H9 (cell line): ENCODE data around the gene MCM3AP. TPM values are rescaled to one million over a fixed set of nuclear protein-coding genes. Genes with fewer than 3 reads are reported as not detected.

Experiments used
- DNase-seq: peaks from one replicate; pipeline ENCODE4 v3.0.0-alpha.2; 2017
- H2AFZ ChIP-seq: one replicate; pipeline ENCODE4 v1.6.1; 2013; ENCODE audit warnings: mild to moderate bottlenecking, low read length, control low read depth, moderate library complexity
- H2AK5ac ChIP-seq: 2 replicates; pipeline ENCODE4 v1.6.1; 2013; ENCODE audit warnings: low read length, control low read depth, mixed read lengths; ENCODE audit not compliant: insufficient read length
- H2BK120ac ChIP-seq: one replicate; pipeline ENCODE4 v1.6.1; 2013; ENCODE audit warnings: low read depth, mild to moderate bottlenecking, low read length, control low read depth, inconsistent platforms; ENCODE audit not compliant: poor library complexity, severe bottlenecking
- H2BK12ac ChIP-seq: 2 replicates; pipeline ENCODE4 v1.6.1; 2013; ENCODE audit warnings: low read length, control low read depth, mixed read lengths, low read depth; ENCODE audit not compliant: insufficient read length
- H2BK15ac ChIP-seq: 2 replicates; pipeline ENCODE4 v1.6.1; 2013; ENCODE audit warnings: low read depth, low read length, control low read depth
- H2BK20ac ChIP-seq: one replicate; pipeline ENCODE4 v1.6.1; 2013; ENCODE audit warnings: low read depth, mild to moderate bottlenecking, low read length, control low read depth, inconsistent platforms; ENCODE audit not compliant: poor library complexity, severe bottlenecking
- H2BK5ac ChIP-seq: 2 replicates; pipeline ENCODE4 v1.6.1; 2013; ENCODE audit warnings: low read length, control low read depth, mixed read lengths; ENCODE audit not compliant: insufficient read length
- H3K14ac ChIP-seq: 2 replicates; pipeline ENCODE4 v1.6.1; 2013; ENCODE audit warnings: low read length, control low read depth; ENCODE audit not compliant: insufficient read depth
- H3K18ac ChIP-seq: 2 replicates; pipeline ENCODE4 v1.6.1; 2013; ENCODE audit warnings: low read depth, mild to moderate bottlenecking, mixed read lengths, low read length, control low read depth; ENCODE audit not compliant: insufficient read length
- H3K23ac ChIP-seq: 2 replicates; pipeline ENCODE4 v1.6.1; 2013; ENCODE audit warnings: low read length, control low read depth, mixed read lengths, low read depth; ENCODE audit not compliant: insufficient read length
- H3K23me2 ChIP-seq: 2 replicates; pipeline ENCODE4 v1.6.1; 2013; ENCODE audit warnings: low read depth, mild to moderate bottlenecking, mixed read lengths, low read length, control low read depth; ENCODE audit not compliant: insufficient read length, poor library complexity, severe bottlenecking
- H3K27ac ChIP-seq: 2 replicates; pipeline ENCODE4 v1.5.1; 2013; ENCODE audit warnings: low read length, control low read depth, mixed read lengths, low read depth; ENCODE audit not compliant: insufficient read length
- H3K27me3 ChIP-seq: 2 replicates; pipeline ENCODE4 v1.6.1; 2013; ENCODE audit warnings: low read length, control low read depth, inconsistent platforms; ENCODE audit not compliant: insufficient read depth
- H3K4ac ChIP-seq: 2 replicates; pipeline ENCODE4 v1.6.1; 2013; ENCODE audit warnings: low read depth, mild to moderate bottlenecking, control low read depth, inconsistent platforms, low read length, moderate library complexity
- H3K4me1 ChIP-seq: 2 replicates; pipeline ENCODE4 v1.6.1; 2013; ENCODE audit warnings: low read length, control low read depth, inconsistent platforms; ENCODE audit not compliant: insufficient read depth
- H3K4me2 ChIP-seq: 2 replicates; pipeline ENCODE4 v1.6.1; 2013; ENCODE audit warnings: low read length, control low read depth, mixed read lengths; ENCODE audit not compliant: insufficient read length, insufficient read depth
- H3K56ac ChIP-seq: 2 replicates; pipeline ENCODE4 v1.6.1; 2013; ENCODE audit warnings: low read depth, mild to moderate bottlenecking, mixed read lengths, low read length, control low read depth; ENCODE audit not compliant: insufficient read length
- H3K79me1 ChIP-seq: 2 replicates; pipeline ENCODE4 v1.6.1; 2013; ENCODE audit warnings: low read depth, mild to moderate bottlenecking, moderate library complexity, low read length, control low read depth, inconsistent platforms; ENCODE audit not compliant: insufficient read depth, poor library complexity, severe bottlenecking
- H3K79me2 ChIP-seq: 2 replicates; pipeline ENCODE4 v1.6.1; 2013; ENCODE audit warnings: low read length, control low read depth, inconsistent platforms; ENCODE audit not compliant: insufficient read depth
- H3K9ac ChIP-seq: 2 replicates; pipeline ENCODE4 v1.6.1; 2013; ENCODE audit warnings: low read length, control low read depth, mixed read lengths; ENCODE audit not compliant: insufficient read length; ENCODE audit errors: extremely low read depth
- H3K9me3 ChIP-seq: one replicate; pipeline ENCODE4 v1.6.1; 2013; ENCODE audit warnings: low read depth, low read length, inconsistent platforms; ENCODE audit not compliant: control insufficient read depth
- H3T11ph ChIP-seq: one replicate; pipeline ENCODE4 v1.6.1; 2013; ENCODE audit warnings: mild to moderate bottlenecking, low read length, control low read depth, inconsistent platforms
- H4K20me1 ChIP-seq: one replicate; pipeline ENCODE4 v1.6.1; 2013; ENCODE audit not compliant: control insufficient read depth, insufficient read length, insufficient read depth
- H4K5ac ChIP-seq: 2 replicates; pipeline ENCODE4 v1.6.1; 2013; ENCODE audit warnings: low read depth, mild to moderate bottlenecking, mixed read lengths, low read length, control low read depth; ENCODE audit not compliant: insufficient read length
- H4K8ac ChIP-seq: replicated peaks from 2 replicates; pipeline ENCODE4 v1.6.1; 2013; ENCODE audit warnings: low read length, control low read depth, mixed read lengths, low read depth; ENCODE audit not compliant: insufficient read length
- H4K91ac ChIP-seq: 2 replicates; pipeline ENCODE4 v1.6.1; 2013; ENCODE audit warnings: low read depth, mild to moderate bottlenecking, moderate library complexity, mixed read lengths, low read length, control low read depth; ENCODE audit not compliant: insufficient read length
- H3K27ac Mint-ChIP-seq, 3 experiments: 2 replicates in 2 of 3; 3 replicates in 1 of 3; pipeline ENCODE4 v1.8.0; 2020 to 2021; ENCODE audit warnings: mixed read lengths in 3 of 3, mild to moderate bottlenecking in 1 of 3, moderate library complexity in 1 of 3
- H3K27me3 Mint-ChIP-seq: 2 replicates; pipeline ENCODE4 v1.8.0; 2021; ENCODE audit warnings: low read depth, mild to moderate bottlenecking, moderate library complexity, mixed read lengths
- H3K36me3 Mint-ChIP-seq, 3 experiments: 2 replicates in 2 of 3; 3 replicates in 1 of 3; pipeline ENCODE4 v1.8.0; 2020 to 2021; ENCODE audit warnings: low read depth in 3 of 3, mixed read lengths in 3 of 3; ENCODE audit not compliant: insufficient read depth in 1 of 3
- H3K4me1 Mint-ChIP-seq, 2 experiments: 2 replicates each; pipeline ENCODE4 v1.8.0; 2020; ENCODE audit warnings: mixed read lengths in 2 of 2
- H3K4me3 Mint-ChIP-seq, 2 experiments: 2 replicates in 1 of 2; 3 replicates in 1 of 2; pipeline ENCODE4 v1.8.0; 2020 to 2021; ENCODE audit warnings: mild to moderate bottlenecking in 2 of 2, mixed read lengths in 2 of 2, moderate library complexity in 1 of 2
- H3K9me3 Mint-ChIP-seq, 2 experiments: 2 replicates in 1 of 2; 3 replicates in 1 of 2; pipeline ENCODE4 v1.8.0; 2020; ENCODE audit warnings: mild to moderate bottlenecking in 2 of 2, mixed read lengths in 2 of 2, moderate library complexity in 1 of 2
- CTCF ChIP-seq: fragments of 200-600 bp; sonication (generic); conservative IDR thresholded peaks from 3 replicates; pipeline ENCODE4 v1.8.0; 2021; ENCODE audit warnings: antibody characterized with exemption, mild to moderate bottlenecking
- whole genome bisulfite sequencing: extraction: QIAGEN DNeasy Blood & Tissue Kit; methylation state at CpG from one replicate; pipeline ENCODE4 v1.1.7; 2013; ENCODE audit warnings: missing lambda C conversion rate, low lambda C conversion rate, mixed read lengths; ENCODE audit not compliant: insufficient read length; ENCODE audit errors: extremely low coverage; 5-methylcytosine and 5-hydroxymethylcytosine counted together
- total RNA-seq: library from RNA; stranded (reverse); gene quantifications from 2 replicates; pipeline ENCODE4 v1.2.1, GENCODE V29; 2021

MCM3AP gene
- total RNA-seq, 1 experiment from 2014 or later: 124 TPM

GRCh38 chr21:46323710-46324389 is 38.4 kb upstream of the MCM3AP start, which contains the start of the genes C21orf58 and PCNT:
Gene C21orf58 (minus strand): TSS chr21:46323870. CDS start chr21:46322738, 1,132 bp downstream.
Gene PCNT (plus strand): TSS chr21:46324156. CDS start chr21:46324229, 73 bp downstream.
- Histone ChIP-seq H3T11ph (no peak within 1 kb of the TSS), H3K56ac (no peak within 1 kb of the TSS), H3K23me2 (peaks cover 17% of the 10 kb centered on the region), H2BK20ac (no peak within 1 kb of the TSS), H2BK120ac (peak within 1 kb of the TSS; percentile 74), H4K8ac (no peak within 1 kb of the TSS), H3K27ac (peak within 1 kb of the TSS; percentile 69), H3K23ac (no peak within 1 kb of the TSS), H3K9me3 (no peaks in the 10 kb centered on the region), H2AK5ac (no peak within 1 kb of the TSS), H2BK12ac (no peak within 1 kb of the TSS), H4K91ac (no peak within 1 kb of the TSS), H3K4me2 (peak within 1 kb of the TSS; percentile 97), H3K79me2 (peaks cover 15% of the 10 kb centered on the region; the same call in 1 of the 2 replicates), H3K4me1 (peaks cover 7% of the 10 kb centered on the region; the same call in 1 of the 2 replicates), H4K20me1 (no peaks in the 10 kb centered on the region), H4K5ac (peak within 1 kb of the TSS; percentile 79), H3K27me3 (no peaks in the 10 kb centered on the region), H3K9ac (peak within 1 kb of the TSS; percentile 96), H3K14ac (peak within 1 kb of the TSS; percentile 94), H2AFZ (no peak within 1 kb of the TSS), H3K18ac (peak within 1 kb of the TSS; percentile 84), H3K79me1 (peaks cover 2% of the 10 kb centered on the region), H3K4ac (peak within 1 kb of the TSS; percentile 22; the same call in 1 of the 2 replicates), H2BK15ac (no peak within 1 kb of the TSS), H2BK5ac (no peak within 1 kb of the TSS)
- Mint-ChIP-seq H3K4me1 (peaks cover 31 to 35% of the 10 kb centered on the region in 2 experiments), H3K36me3 (peaks cover 32 to 47% (median 40%) of the 10 kb centered on the region in 3 experiments), H3K27ac (peak within 1 kb of the TSS; percentile 98 to 99 (median 99)), H3K9me3 (no peaks in the 10 kb centered on the region), H3K4me3 (peak within 1 kb of the TSS; percentile 94 to 98), H3K27me3 (no peaks in the 10 kb centered on the region)
- no CpG with 5 or more reads among the region's 76 CpGs for WGBS
- TF ChIP-seq CTCF: no peak
- peak; percentile 97 for DNase-seq
